Naive thymus-derived CD8-positive, alpha-beta T cell (primary cell): ENCODE measurements around the gene MPV17. TPM values are rescaled to one million over a fixed set of nuclear protein-coding genes. Genes with fewer than 3 reads are reported as not detected.
A peak's percentile ranks its signal among the peaks of the same experiment; 100 is the strongest.
"Not testable (repeated sequence)": the region's sequence is repeated elsewhere in the genome, so short reads cannot be mapped to it uniquely, and the experiment has no call there.

Experiments used
- ATAC-seq, 2 donors: fragments of 150-1000 bp; cut with Tn5 transposase in 1 of 2; sonication (Bioruptor Pico), chemical (Tn5 transposase) in 1 of 2; 1 replicate in 1 of 2; 2 replicates in 1 of 2; pipeline ENCODE4 v1.10.0; 2021; ENCODE audit warnings: mild to moderate bottlenecking in 2 of 2, moderate library complexity in 2 of 2
- POLR2A ChIA-PET: fragments of 350-600 bp; sonication (Branson Sonifier 250); formaldehyde crosslinking; loops from one replicate; lab custom pipeline; 2021; ENCODE audit warnings: antibody characterized with exemption; lab: Charles Lee
- DNase-seq, 10 donors: peaks; one replicate each; pipeline versions ENCODE4 v3.0.0 to v3.0.0-alpha.2; 2020 to 2022
- H3K27ac Mint-ChIP-seq, 10 donors: one replicate each; pipeline ENCODE4 v1.8.0; 2020 to 2022; ENCODE audit warnings: mild to moderate bottlenecking in 10 of 10, mixed read lengths in 10 of 10, moderate library complexity in 4 of 10, inconsistent platforms in 1 of 10
- H3K27me3 Mint-ChIP-seq, 5 donors: one replicate each; pipeline ENCODE4 v1.8.0; 2021 to 2022; ENCODE audit warnings: mixed read lengths in 5 of 5
- H3K36me3 Mint-ChIP-seq, 3 donors: one replicate each; pipeline ENCODE4 v1.8.0; 2020 to 2022; ENCODE audit warnings: mixed read lengths in 3 of 3, mild to moderate bottlenecking in 2 of 3, inconsistent platforms in 1 of 3
- H3K4me1 Mint-ChIP-seq, 4 donors: one replicate each; pipeline ENCODE4 v1.8.0; 2021 to 2022; ENCODE audit warnings: mixed read lengths in 4 of 4
- H3K4me3 Mint-ChIP-seq, 10 donors: one replicate each; pipeline ENCODE4 v1.8.0; 2020 to 2022; ENCODE audit warnings: mild to moderate bottlenecking in 10 of 10, mixed read lengths in 10 of 10, moderate library complexity in 6 of 10, inconsistent platforms in 1 of 10
- H3K9me3 Mint-ChIP-seq, 9 donors: one replicate each; pipeline ENCODE4 v1.8.0; 2020 to 2022; ENCODE audit warnings: mixed read lengths in 9 of 9, mild to moderate bottlenecking in 3 of 9, inconsistent platforms in 1 of 9, moderate library complexity in 1 of 9
- polyA plus RNA-seq, 3 donors: library from polyadenylated mRNA; unstranded; fragments of 300-500 nt; fragmentation: Illumina TruSeq; gene quantifications; one replicate each; pipeline ENCODE4 v1.2.3, GENCODE V29; 2021
- total RNA-seq, 8 experiments: library from RNA in 2 of 8; stranded (reverse) in 2 of 8; gene quantifications; one replicate each; pipeline ENCODE4 v1.2.3 and lab custom pipeline; 2021 to 2026

The MPV17 gene
- total and polyA plus RNA-seq, 5 experiments from 2014 or later: 109 to 135 (median 111) TPM

- Mint-ChIP-seq H3K27ac (no peak overlapping the region), H3K27me3 (peaks cover 0 to 16% (median 9%) of the 10 kb centered on the region in 5 donors), H3K36me3 (no peaks in the 10 kb centered on the region), H3K9me3 (no peaks in the 10 kb centered on the region), H3K4me1 (no peaks in the 10 kb centered on the region), H3K4me3 (no peak overlapping the region)
- POLR2A ChIA-PET: no interaction called here
- DNase-seq (no peak), ATAC-seq (no peak)
These were observed 51.1 kb downstream of the MPV17 start for GRCh38 chr2:27271631-27272340.

GRCh38 chr2:27270670-27271069 is 52.2 kb downstream of the MPV17 start:
- DNase-seq (no peak), ATAC-seq (no peak)
- Mint-ChIP-seq H3K27me3 (peaks cover 0 to 15% (median 8%) of the 10 kb centered on the region in 5 donors), H3K9me3 (no peaks in the 10 kb centered on the region), H3K27ac (no peak overlapping the region), H3K4me3 (no peak overlapping the region), H3K4me1 (peaks cover 0 to under 1% (median 0%) of the 10 kb centered on the region in 4 donors), H3K36me3 (no peaks in the 10 kb centered on the region)
- POLR2A ChIA-PET: interaction anchor here (0.6 kb wide), 1 partner anchor 442 kb away, joined by 3 read pairs; no protein-coding TSS in a partner anchor

- POLR2A ChIA-PET: interaction anchor here (0.6 kb wide), 1 partner anchor 443 kb away, joined by 3 read pairs; no protein-coding TSS in a partner anchor
- H3K4me1 Mint-ChIP-seq: peaks cover 0 to 5% (median 3%) of the 10 kb centered on the region in 4 donors
- DNase-seq (no peak), ATAC-seq (no peak)
- no peak overlapping the region for H3K27ac Mint-ChIP-seq
- no peak overlapping the region for H3K4me3 Mint-ChIP-seq
- H3K36me3 Mint-ChIP-seq: no peaks in the 10 kb centered on the region
- H3K9me3 Mint-ChIP-seq: no peaks in the 10 kb centered on the region
- H3K27me3 Mint-ChIP-seq: peaks cover 0 to 15% (median 9%) of the 10 kb centered on the region in 5 donors
These were observed 52.8 kb downstream of the MPV17 start for GRCh38 chr2:27270131-27270530.

- Mint-ChIP-seq H3K27me3 (peaks cover 9 to 21% (median 16%) of the 10 kb centered on the region in 5 donors), H3K4me1 (peaks cover 12 to 16% (median 14%) of the 10 kb centered on the region in 4 donors)
- H3K4me3 Mint-ChIP-seq, DNase-seq, H3K27ac Mint-ChIP-seq, H3K9me3 Mint-ChIP-seq, H3K36me3 Mint-ChIP-seq, ATAC-seq: not testable (repeated sequence)
- POLR2A ChIA-PET: interaction anchor here (0.7 kb wide), 1 partner anchor 217 kb away, joined by 4 read pairs; no protein-coding TSS in a partner anchor
These were observed 54.6 kb downstream of the MPV17 start for GRCh38 chr2:27268296-27268695.

GRCh38 chr2:27265536-27265870 is 57.4 kb downstream of the MPV17 start:
- peaks cover 0 to 2% (median 0%) of the 10 kb centered on the region in 9 donors for H3K9me3 Mint-ChIP-seq
- H3K4me1 Mint-ChIP-seq: peaks cover 22 to 30% (median 28%) of the 10 kb centered on the region in 4 donors

GRCh38 chr2:27264753-27265535 is 58.0 kb downstream of the MPV17 start:
- DNase-seq (peak; percentile 49 to 80 (median 62)), ATAC-seq (peak; percentile 78 to 82)
- peaks cover 22 to 30% (median 28%) of the 10 kb centered on the region in 4 donors for H3K4me1 Mint-ChIP-seq
- POLR2A ChIA-PET: interaction anchor here (0.6 to 2.5 kb wide), 4 partner anchors 11 to 58 kb away, joined by 3 to 11 read pairs (median 4); partner anchors contain the start of genes CAD and MPV17
- peaks cover 0 to 2% (median 0%) of the 10 kb centered on the region in 9 donors for H3K9me3 Mint-ChIP-seq
- H3K27ac Mint-ChIP-seq: peak overlapping the region in 3 of 10 donors; percentile 34 to 91 (median 44)
- peak overlapping the region in 9 of 10 donors; percentile 79 to 99 (median 83) for H3K4me3 Mint-ChIP-seq
- H3K27me3 Mint-ChIP-seq: peaks cover 29 to 40% (median 36%) of the 10 kb centered on the region in 5 donors
- H3K36me3 Mint-ChIP-seq: peaks cover 0 to 14% (median 2%) of the 10 kb centered on the region in 3 donors

More at GRCh38 chr2:27265536-27265870, 57.4 kb downstream of the MPV17 start:
- DNase-seq (no peak), ATAC-seq (no peak)
- H3K36me3 Mint-ChIP-seq: peaks cover 0 to 14% (median 2%) of the 10 kb centered on the region in 3 donors
- POLR2A ChIA-PET: interaction anchor here (1.2 to 2.5 kb wide), 3 partner anchors 14 to 57 kb away, joined by 3 to 11 read pairs (median 4); partner anchors contain the start of gene MPV17
- H3K4me3 Mint-ChIP-seq: peak overlapping the region in 7 of 10 donors; percentile 48 to 80 (median 68)
- peak overlapping the region in 1 of 10 donors; percentile 34 for H3K27ac Mint-ChIP-seq
- peaks cover 23 to 35% (median 32%) of the 10 kb centered on the region in 5 donors for H3K27me3 Mint-ChIP-seq

GRCh38 chr2:27264253-27264752 is 58.6 kb downstream of the MPV17 start:
- Mint-ChIP-seq H3K27ac (peak overlapping the region in 3 of 10 donors; percentile 50 to 91 (median 88)), H3K36me3 (peaks cover 0 to 14% (median 2%) of the 10 kb centered on the region in 3 donors), H3K4me1 (peaks cover 22 to 30% (median 28%) of the 10 kb centered on the region in 4 donors), H3K9me3 (peaks cover 0 to 2% (median 0%) of the 10 kb centered on the region in 9 donors), H3K4me3 (peak overlapping the region in 9 of 10 donors; percentile 80 to 99 (median 92)), H3K27me3 (peaks cover 33 to 44% (median 37%) of the 10 kb centered on the region in 5 donors)
- ATAC-seq (peak; percentile 60 to 64), DNase-seq (peak in 4 of 10 donors; percentile 21 to 64 (median 32))
- POLR2A ChIA-PET: interaction anchor here (0.6 to 2.5 kb wide), 4 partner anchors 12 to 59 kb away, joined by 3 to 11 read pairs (median 4); partner anchors contain the start of genes CAD and MPV17

GRCh38 chr2:27263287-27264252 is 59.3 kb downstream of the MPV17 start:
- peak overlapping the region in 5 of 10 donors; percentile 37 to 91 (median 79) for H3K27ac Mint-ChIP-seq
- peak in 3 of 10 donors; percentile 11 to 62 (median 15) for DNase-seq
- peaks cover 0 to 14% (median 2%) of the 10 kb centered on the region in 3 donors for H3K36me3 Mint-ChIP-seq
- H3K4me3 Mint-ChIP-seq: peak overlapping the region in 9 of 10 donors; percentile 80 to 99 (median 92)
- H3K27me3 Mint-ChIP-seq: peaks cover 37 to 49% (median 38%) of the 10 kb centered on the region in 5 donors
- ATAC-seq: no peak
- H3K9me3 Mint-ChIP-seq: peaks cover 0 to 2% (median 0%) of the 10 kb centered on the region in 9 donors
- POLR2A ChIA-PET: interaction anchor here (1.5 to 2.5 kb wide), 3 partner anchors 16 to 59 kb away, joined by 4 to 11 read pairs (median 5); partner anchors contain the start of genes CAD and MPV17
- H3K4me1 Mint-ChIP-seq: peaks cover 22 to 30% (median 28%) of the 10 kb centered on the region in 4 donors

- peaks cover 0 to 14% (median 2%) of the 10 kb centered on the region in 3 donors for H3K36me3 Mint-ChIP-seq
- peak; percentile 29 to 77 (median 48) for DNase-seq
- ATAC-seq: peak; percentile 40 to 63
- peak within 1 kb of the TSS in 4 of 10 donors; percentile 37 to 91 (median 74) for H3K27ac Mint-ChIP-seq
- POLR2A ChIA-PET: interaction anchor here (0.6 kb wide), 2 partner anchors 10 to 33 kb away, joined by 3 read pairs; no protein-coding TSS in a partner anchor
- H3K4me3 Mint-ChIP-seq: peak within 1 kb of the TSS; percentile 80 to 99 (median 90)
- peaks cover 0 to 2% (median 0%) of the 10 kb centered on the region in 9 donors for H3K9me3 Mint-ChIP-seq
- peaks cover 39 to 59% (median 45%) of the 10 kb centered on the region in 5 donors for H3K27me3 Mint-ChIP-seq
- H3K4me1 Mint-ChIP-seq: peaks cover 22 to 30% (median 28%) of the 10 kb centered on the region in 4 donors
These were observed 60.3 kb downstream of the MPV17 start, which contains the start of gene SLC30A3 for GRCh38 chr2:27262379-27263286. Gene SLC30A3, minus strand, starts transcription at chr2:27263047. Its CDS starts 141 bp downstream, at chr2:27262906.

GRCh38 chr2:27261926-27262298 is 61.0 kb downstream of the MPV17 start:
- H3K27me3 Mint-ChIP-seq: peaks cover 39 to 66% (median 53%) of the 10 kb centered on the region in 5 donors
- H3K27ac Mint-ChIP-seq: peak overlapping the region in 1 of 10 donors; percentile 29
- POLR2A ChIA-PET: interaction anchor here (0.6 kb wide), 2 partner anchors 11 to 32 kb away, joined by 3 read pairs; no protein-coding TSS in a partner anchor
- peaks cover 22 to 30% (median 28%) of the 10 kb centered on the region in 4 donors for H3K4me1 Mint-ChIP-seq
- peaks cover 0 to 14% (median 2%) of the 10 kb centered on the region in 3 donors for H3K36me3 Mint-ChIP-seq
- peak overlapping the region; percentile 59 to 89 (median 80) for H3K4me3 Mint-ChIP-seq
- H3K9me3 Mint-ChIP-seq: peaks cover 0 to 2% (median 0%) of the 10 kb centered on the region in 9 donors
- ATAC-seq (no peak), DNase-seq (peak in 1 of 10 donors; percentile 18)
